ENCODE results near the gene LDB1.

GRCh38 chr10:102116656-102117055 is 3.5 kb downstream of the LDB1 start:
- TF ChIP-seq CTCF (IDR thresholded peaks at IDR 0.05) (no peak), ZBTB43 (CRISPR knock-in tag; IDR thresholded peaks at IDR 0.05) (no peak), ZNF512 (CRISPR knock-in tag; IDR thresholded peaks at IDR 0.05; ENCODE audit: borderline replicate concordance) (no peak), MAX (CRISPR knock-in tag; IDR thresholded peaks at IDR 0.05) (no peak), NR2C2 (CRISPR knock-in tag; IDR thresholded peaks at IDR 0.05) (no peak)

Data from WTC11 (cell line).